ENCODE measurements around the gene L3MBTL3.

L3MBTL3 gene

DNA sequence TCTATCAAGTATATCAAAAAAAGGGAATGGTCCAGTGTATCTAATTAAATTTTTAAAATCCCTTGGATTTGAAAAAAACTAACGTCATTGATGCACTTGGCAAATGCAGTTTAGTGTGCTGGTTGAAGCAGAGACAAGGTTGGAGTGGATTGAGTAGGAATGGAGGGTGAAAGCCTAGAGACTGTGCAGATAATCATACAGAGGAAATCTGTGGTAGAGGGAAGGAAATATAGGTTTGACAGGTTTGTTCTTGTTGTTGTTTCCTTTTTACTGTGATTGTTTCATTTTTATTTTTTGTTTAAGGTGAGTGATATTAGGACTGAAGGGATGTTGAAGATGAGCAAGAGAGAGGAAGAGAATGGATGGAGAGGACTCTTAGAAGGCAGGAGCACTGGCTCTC is 29.0 kb upstream of the L3MBTL3 start:
- TF ChIP-seq, protein P1, sequence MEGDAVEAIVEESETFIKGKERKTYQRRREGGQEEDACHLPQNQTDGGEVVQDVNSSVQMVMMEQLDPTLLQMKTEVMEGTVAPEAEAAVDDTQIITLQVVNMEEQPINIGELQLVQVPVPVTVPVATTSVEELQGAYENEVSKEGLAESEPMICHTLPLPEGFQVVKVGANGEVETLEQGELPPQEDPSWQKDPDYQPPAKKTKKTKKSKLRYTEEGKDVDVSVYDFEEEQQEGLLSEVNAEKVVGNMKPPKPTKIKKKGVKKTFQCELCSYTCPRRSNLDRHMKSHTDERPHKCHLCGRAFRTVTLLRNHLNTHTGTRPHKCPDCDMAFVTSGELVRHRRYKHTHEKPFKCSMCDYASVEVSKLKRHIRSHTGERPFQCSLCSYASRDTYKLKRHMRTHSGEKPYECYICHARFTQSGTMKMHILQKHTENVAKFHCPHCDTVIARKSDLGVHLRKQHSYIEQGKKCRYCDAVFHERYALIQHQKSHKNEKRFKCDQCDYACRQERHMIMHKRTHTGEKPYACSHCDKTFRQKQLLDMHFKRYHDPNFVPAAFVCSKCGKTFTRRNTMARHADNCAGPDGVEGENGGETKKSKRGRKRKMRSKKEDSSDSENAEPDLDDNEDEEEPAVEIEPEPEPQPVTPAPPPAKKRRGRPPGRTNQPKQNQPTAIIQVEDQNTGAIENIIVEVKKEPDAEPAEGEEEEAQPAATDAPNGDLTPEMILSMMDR (conservative IDR thresholded peaks at IDR 0.05; ENCODE audit: control insufficient read depth, insufficient read depth, low read depth, low read length): no peak
- DNase-seq (ENCODE audit: low read depth): no peak
- H3K4me3 ChIP-seq (ENCODE audit: control insufficient read depth, low read depth, low read length): no peak overlapping the region

DNA sequence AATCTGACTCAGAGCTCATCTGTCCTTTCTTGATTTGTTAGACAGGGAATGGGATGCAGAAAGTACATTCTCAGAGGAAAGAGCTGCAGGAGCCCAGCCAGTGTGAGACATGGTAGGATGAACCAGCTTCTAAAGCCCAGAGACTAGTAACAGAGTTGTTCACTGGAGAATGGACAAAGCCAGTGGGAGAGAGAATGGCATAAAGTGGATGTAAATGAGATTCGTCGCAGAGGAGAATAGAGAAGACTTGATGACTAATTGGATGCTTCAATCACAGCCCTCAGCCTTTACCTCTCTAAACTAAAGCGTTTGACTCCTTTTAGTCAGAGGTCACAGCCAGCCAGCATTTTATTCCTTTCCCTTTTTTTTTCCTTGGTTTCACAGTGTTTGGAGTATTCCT is 25.5 kb upstream of the L3MBTL3 start:
- no peak overlapping the region for H3K4me3 ChIP-seq (ENCODE audit: control insufficient read depth, low read depth, low read length)
- TF ChIP-seq, protein P1 (conservative IDR thresholded peaks at IDR 0.05; ENCODE audit: control insufficient read depth, insufficient read depth, low read depth, low read length): no peak
- DNase-seq (ENCODE audit: low read depth): no peak

DNA sequence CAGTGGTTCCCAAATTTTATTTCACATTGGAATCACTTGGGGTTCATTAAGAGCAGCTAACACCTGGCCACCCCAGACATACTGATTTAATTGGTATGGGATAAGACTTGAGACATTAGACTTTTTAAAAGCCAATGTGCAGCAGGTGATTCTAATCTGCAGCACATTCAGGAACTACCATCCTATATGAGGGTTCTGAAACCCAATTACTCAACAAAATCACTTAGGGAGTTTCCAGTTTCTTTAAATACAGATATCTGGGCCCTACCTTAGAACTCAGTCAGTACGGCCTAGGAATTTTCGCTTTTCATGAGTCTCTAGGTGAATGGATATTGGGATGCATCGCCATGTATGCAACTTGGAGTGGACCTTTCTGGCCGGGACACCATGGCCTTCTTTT is 24.0 kb upstream of the L3MBTL3 start:
- H3K4me3 ChIP-seq (ENCODE audit: control insufficient read depth, low read depth, low read length): no peak overlapping the region
- TF ChIP-seq, protein P1 (conservative IDR thresholded peaks at IDR 0.05; ENCODE audit: control insufficient read depth, insufficient read depth, low read depth, low read length): no peak
- no peak for DNase-seq (ENCODE audit: low read depth)

DNA sequence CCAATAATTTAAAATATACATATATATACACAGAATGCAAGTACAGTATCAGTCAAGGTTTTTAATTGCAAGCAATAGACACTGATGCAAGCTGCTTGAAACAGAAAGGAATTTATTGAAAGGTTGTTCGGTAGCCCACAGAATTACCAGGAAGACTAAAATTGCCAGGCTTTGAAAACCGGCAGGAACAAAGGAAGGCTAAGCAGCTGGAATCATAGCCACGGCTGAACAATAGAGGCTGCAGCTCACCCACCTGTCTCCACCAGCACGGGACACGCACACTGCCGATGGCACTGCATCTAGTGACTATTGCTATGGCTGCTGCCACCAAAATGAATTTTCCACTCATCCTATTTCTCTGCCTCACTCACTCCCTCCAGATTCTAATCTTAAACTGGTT is 22.0 kb upstream of the L3MBTL3 start:
- H3K4me3 ChIP-seq (ENCODE audit: control insufficient read depth, low read depth, low read length): no peak overlapping the region
- no peak for DNase-seq (ENCODE audit: low read depth)
- TF ChIP-seq, protein P1 (conservative IDR thresholded peaks at IDR 0.05; ENCODE audit: control insufficient read depth, insufficient read depth, low read depth, low read length): no peak

DNA sequence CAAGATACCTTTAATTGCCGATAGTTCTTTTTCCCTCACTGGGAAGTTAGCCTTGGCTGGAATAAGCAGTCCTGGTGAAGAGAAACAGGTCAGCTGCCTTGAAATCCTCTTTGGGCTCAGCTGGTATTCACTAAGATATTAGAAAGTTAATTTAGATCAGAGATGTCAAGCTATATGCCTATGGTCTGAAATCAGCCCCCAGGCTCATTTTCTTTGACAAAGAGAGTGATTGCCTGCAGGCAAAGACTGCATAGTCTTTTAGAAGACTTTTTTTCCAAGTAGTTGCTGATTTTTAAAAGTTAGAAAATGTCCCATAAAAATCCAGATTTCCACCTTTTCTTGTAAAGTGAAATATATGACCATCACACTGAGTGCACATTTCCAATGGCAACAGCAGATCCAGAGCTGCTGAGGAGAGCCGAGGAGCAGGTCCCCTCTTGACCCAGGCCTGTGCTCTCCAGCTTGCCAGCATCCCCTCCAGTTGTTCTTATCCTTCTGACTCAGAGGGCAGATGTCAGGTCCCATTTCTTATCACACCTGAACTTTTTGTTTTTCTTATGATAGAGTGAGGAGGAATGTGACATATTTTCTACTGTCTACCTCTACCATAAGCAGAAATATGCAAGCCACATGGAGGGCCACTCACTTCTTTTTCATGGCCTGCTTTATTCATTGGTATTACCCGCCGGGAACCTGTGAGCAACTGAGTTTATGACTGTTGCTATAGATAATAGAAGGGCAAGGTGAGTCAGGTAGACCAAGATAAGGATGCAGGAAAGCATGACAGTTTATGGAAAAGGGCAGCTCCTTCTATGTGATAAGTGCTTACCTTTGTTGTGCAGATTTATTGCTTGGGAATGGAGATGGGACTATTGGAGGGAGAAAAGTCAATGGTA is 17.6 kb upstream of the L3MBTL3 start:
- no peak for DNase-seq (ENCODE audit: low read depth)
- TF ChIP-seq, protein P1 (conservative IDR thresholded peaks at IDR 0.05; ENCODE audit: control insufficient read depth, insufficient read depth, low read depth, low read length): no peak
- no peak overlapping the region for H3K4me3 ChIP-seq (ENCODE audit: control insufficient read depth, low read depth, low read length)

DNA sequence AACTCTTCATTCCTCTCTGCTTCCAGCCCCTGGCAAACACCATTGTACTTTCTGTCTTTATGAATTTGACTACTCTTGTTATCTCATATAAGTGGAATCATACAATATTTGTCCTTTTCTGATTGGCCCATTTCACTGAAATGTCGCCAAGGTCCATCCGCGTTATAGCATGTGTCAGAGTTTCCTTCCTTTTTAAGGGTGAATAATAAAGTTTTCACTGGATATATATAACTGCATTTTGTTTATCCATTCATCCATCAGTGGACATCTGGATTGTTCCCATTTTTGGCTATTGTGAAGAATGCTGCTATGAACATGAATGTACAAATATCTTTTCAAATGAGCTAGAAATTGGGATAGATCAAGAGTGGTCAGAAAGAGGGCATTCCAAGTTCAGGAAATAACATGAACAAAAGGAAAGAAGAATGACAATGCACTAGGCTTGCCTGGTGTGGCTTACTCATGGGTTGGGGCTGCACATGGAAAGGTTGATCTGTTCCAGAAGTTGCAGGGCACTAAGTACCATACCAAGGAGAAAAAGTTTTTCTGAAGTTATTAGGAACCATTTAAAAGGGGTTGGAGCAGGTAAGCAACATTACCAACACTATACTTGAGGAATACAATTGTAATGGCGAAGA is 10.0 kb upstream of the L3MBTL3 start:
- no peak for DNase-seq (ENCODE audit: low read depth)
- TF ChIP-seq, protein P1 (conservative IDR thresholded peaks at IDR 0.05; ENCODE audit: control insufficient read depth, insufficient read depth, low read depth, low read length): no peak

More for the DNA sequence above, 10.0 kb upstream of the L3MBTL3 start:
- H3K4me3 ChIP-seq (ENCODE audit: control insufficient read depth, low read depth, low read length): no peak overlapping the region
